Measurements from ENCODE around the gene EGFR. TPM values are rescaled to one million over a fixed set of nuclear protein-coding genes. Genes with fewer than 3 reads are reported as not detected.
A peak's percentile ranks its signal among the peaks of the same experiment; 100 is the strongest.

Gene EGFR
- total RNA-seq, 1 experiment from 2014 or later: 50.0 TPM

DNA sequence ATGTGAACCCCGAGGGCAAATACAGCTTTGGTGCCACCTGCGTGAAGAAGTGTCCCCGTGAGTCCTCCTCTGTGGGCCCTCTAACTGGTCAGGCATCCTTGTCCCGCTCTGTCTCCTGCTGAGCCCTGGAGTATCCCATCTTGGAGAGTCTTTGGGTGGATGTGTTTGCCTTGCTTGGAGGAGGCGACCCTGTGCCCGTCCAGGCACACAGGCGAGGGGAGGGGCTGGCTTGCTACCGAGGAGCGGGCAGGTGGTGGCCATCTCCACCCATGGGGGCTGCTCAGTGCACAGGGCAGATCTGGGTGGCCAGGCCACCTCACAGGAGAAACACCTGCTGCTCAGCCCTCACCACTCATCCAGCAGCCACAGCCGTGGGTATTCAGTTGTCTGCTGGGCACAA lies 135.3 kb downstream of the EGFR start:
- DNase-seq (no peak), ATAC-seq (no peak)
- H3F3A ChIP-seq (ENCODE audit: low read length, unreplicated experiment): no peaks in the 10 kb centered on the region
- no peak overlapping the region for H3K4me2 ChIP-seq (ENCODE audit: low read length)
- no peaks in the 10 kb centered on the region for H3K9me3 ChIP-seq (ENCODE audit: low read length)
- no peak for TF ChIP-seq EZH2 (IDR thresholded peaks at IDR 0.05; ENCODE audit: low read length, unreplicated experiment)
- TF ChIP-seq, protein P1, sequence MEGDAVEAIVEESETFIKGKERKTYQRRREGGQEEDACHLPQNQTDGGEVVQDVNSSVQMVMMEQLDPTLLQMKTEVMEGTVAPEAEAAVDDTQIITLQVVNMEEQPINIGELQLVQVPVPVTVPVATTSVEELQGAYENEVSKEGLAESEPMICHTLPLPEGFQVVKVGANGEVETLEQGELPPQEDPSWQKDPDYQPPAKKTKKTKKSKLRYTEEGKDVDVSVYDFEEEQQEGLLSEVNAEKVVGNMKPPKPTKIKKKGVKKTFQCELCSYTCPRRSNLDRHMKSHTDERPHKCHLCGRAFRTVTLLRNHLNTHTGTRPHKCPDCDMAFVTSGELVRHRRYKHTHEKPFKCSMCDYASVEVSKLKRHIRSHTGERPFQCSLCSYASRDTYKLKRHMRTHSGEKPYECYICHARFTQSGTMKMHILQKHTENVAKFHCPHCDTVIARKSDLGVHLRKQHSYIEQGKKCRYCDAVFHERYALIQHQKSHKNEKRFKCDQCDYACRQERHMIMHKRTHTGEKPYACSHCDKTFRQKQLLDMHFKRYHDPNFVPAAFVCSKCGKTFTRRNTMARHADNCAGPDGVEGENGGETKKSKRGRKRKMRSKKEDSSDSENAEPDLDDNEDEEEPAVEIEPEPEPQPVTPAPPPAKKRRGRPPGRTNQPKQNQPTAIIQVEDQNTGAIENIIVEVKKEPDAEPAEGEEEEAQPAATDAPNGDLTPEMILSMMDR (conservative IDR thresholded peaks at IDR 0.05; ENCODE audit: low read depth, low read length): no peak
- TF ChIP-seq EZH2phosphoT487 (IDR thresholded peaks at IDR 0.05; ENCODE audit: borderline replicate concordance, low read length): no peak
- no peak overlapping the region for H3K27ac ChIP-seq (ENCODE audit: low read length)
- no peaks in the 10 kb centered on the region for H3K79me2 ChIP-seq (ENCODE audit: low read length)
- no peak overlapping the region for H2AFZ ChIP-seq (ENCODE audit: low read length)
- ChIA-PET CTCF (no interaction called here), POLR2A (ENCODE audit: unreplicated experiment) (no interaction called here)
- H3K4me3 ChIP-seq (ENCODE audit: low read length): no peak overlapping the region
- BruUV-seq (replicated peaks): no TSS peak
- no peaks in the 10 kb centered on the region for H3K9me2 ChIP-seq (replicated peaks; ENCODE audit: low read length)
- peaks cover 46% of the 10 kb centered on the region for H3K36me3 ChIP-seq (ENCODE audit: low read depth, low read length)
- intact Hi-C loops (cut with micrococcal nuclease): no loop called here
- H3K9ac ChIP-seq (ENCODE audit: low read length): no peak overlapping the region
- H3K27me3 ChIP-seq (ENCODE audit: low read length): no peaks in the 10 kb centered on the region
- H3K4me1 ChIP-seq (ENCODE audit: insufficient read depth, low read length): peaks cover 38% of the 10 kb centered on the region
- no peaks in the 10 kb centered on the region for H4K20me1 ChIP-seq (ENCODE audit: low read length)

DNA sequence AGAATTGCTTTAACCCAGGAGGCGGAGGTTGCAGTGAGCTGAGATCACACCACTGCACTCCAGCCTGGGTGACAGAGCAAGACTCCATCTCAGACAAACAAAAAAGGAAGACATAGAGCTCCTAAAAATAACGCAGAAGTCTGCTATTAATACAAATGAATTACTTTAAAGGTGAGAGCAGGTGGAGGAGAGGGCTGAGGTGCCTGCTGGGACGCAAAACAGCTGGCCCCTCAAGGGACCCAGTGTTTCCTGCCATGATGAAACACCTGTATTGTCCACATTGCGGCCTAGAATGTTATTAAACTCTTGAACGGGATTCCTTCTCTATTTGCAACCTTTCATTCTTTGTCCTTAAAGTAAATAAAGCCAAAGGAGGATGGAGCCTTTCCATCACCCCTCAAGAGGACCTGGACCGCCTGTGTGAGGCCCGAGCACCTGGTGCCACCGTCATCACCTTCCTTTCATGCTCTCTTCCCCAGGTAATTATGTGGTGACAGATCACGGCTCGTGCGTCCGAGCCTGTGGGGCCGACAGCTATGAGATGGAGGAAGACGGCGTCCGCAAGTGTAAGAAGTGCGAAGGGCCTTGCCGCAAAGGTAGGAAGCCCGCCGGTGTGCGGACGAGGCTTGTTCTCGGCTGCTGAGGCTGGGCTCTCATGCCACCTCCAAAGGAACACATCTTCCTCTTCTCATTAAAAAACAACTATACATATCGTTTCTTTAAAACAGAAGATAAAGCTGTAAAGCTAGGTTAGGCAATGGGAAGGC lies 136.7 kb downstream of the EGFR start:
- no peak for DNase-seq
- no peaks in the 10 kb centered on the region for H3K79me2 ChIP-seq (ENCODE audit: low read length)
- H3K27ac ChIP-seq (ENCODE audit: low read length): peak overlapping the region; percentile 86
- peaks cover 40% of the 10 kb centered on the region for H3K4me1 ChIP-seq (ENCODE audit: insufficient read depth, low read length)
- TF ChIP-seq EZH2phosphoT487 (IDR thresholded peaks at IDR 0.05; ENCODE audit: borderline replicate concordance, low read length): no peak
- TF ChIP-seq, protein P1 (conservative IDR thresholded peaks at IDR 0.05; ENCODE audit: low read depth, low read length): no peak
- no peak for TF ChIP-seq EZH2 (IDR thresholded peaks at IDR 0.05; ENCODE audit: low read length, unreplicated experiment)
- ATAC-seq: no peak
- H3K4me3 ChIP-seq (ENCODE audit: low read length): no peak overlapping the region
- no peaks in the 10 kb centered on the region for H3K9me3 ChIP-seq (ENCODE audit: low read length)
- H3K9me2 ChIP-seq (replicated peaks; ENCODE audit: low read length): no peaks in the 10 kb centered on the region
- H3K36me3 ChIP-seq (ENCODE audit: low read depth, low read length): peaks cover 56% of the 10 kb centered on the region
- no peaks in the 10 kb centered on the region for H3F3A ChIP-seq (ENCODE audit: low read length, unreplicated experiment)
- CTCF ChIA-PET: interaction anchor here (1.4 kb wide), 1 partner anchor 100 kb away, joined by 3 read pairs; no protein-coding TSS in a partner anchor
- no TSS peak for BruUV-seq (replicated peaks)
- POLR2A ChIA-PET (ENCODE audit: unreplicated experiment): interaction anchor here (0.5 to 0.6 kb wide), 3 partner anchors 176 to 1676 kb away, joined by 3 to 8 read pairs (median 4); partner anchors contain the start of gene SEC61G
- no peaks in the 10 kb centered on the region for H3K27me3 ChIP-seq (ENCODE audit: low read length)
- H3K4me2 ChIP-seq (ENCODE audit: low read length): no peak overlapping the region
- intact Hi-C loops (cut with micrococcal nuclease): loop anchor here (2.0 kb wide), 1 partner anchor 23 kb away; no protein-coding TSS in a partner anchor
- H4K20me1 ChIP-seq (ENCODE audit: low read length): no peaks in the 10 kb centered on the region
- H2AFZ ChIP-seq (ENCODE audit: low read length): no peak overlapping the region
- H3K9ac ChIP-seq (ENCODE audit: low read length): peak overlapping the region; percentile 52; the same call in 1 of the 2 replicates
